Activated T-helper 2 cell treated with anti-CD3 and anti-CD28 coated beads, Interferon-gamma antibody, Interleukin-2, Interleukin-4, amounts not matched to agents 10 μg/mL and 5 μg/mL and 100 μg/mL, durations not matched to agents 14 hours and 24 hours and 36 hours (primary cell): ENCODE data around the gene CPNE9. TPM values are rescaled to one million over a fixed set of nuclear protein-coding genes. Genes with fewer than 3 reads are reported as not detected.

Source experiments
- DNase-seq: peaks from one replicate; pipeline ENCODE4 v3.0.0; 2021; ENCODE audit warnings: low spot score
- H3K27ac Mint-ChIP-seq: one replicate; pipeline ENCODE4 v1.8.0; 2021; ENCODE audit warnings: mixed read lengths
- H3K27me3 Mint-ChIP-seq: one replicate; pipeline ENCODE4 v1.8.0; 2021; ENCODE audit warnings: low read depth, mixed read lengths
- H3K36me3 Mint-ChIP-seq: one replicate; pipeline ENCODE4 v1.8.0; 2021; ENCODE audit warnings: low read depth, mixed read lengths
- H3K4me1 Mint-ChIP-seq: one replicate; pipeline ENCODE4 v1.8.0; 2021; ENCODE audit warnings: low read depth, mixed read lengths
- H3K4me3 Mint-ChIP-seq: one replicate; pipeline ENCODE4 v1.8.0; 2021; ENCODE audit warnings: low read depth, mild to moderate bottlenecking, moderate library complexity, mixed read lengths
- H3K9me3 Mint-ChIP-seq: one replicate; pipeline ENCODE4 v1.8.0; 2021; ENCODE audit warnings: mixed read lengths
- intact Hi-C: fragments of 100-400 bp; cut with micrococcal nuclease; formaldehyde crosslinking; loops from one replicate; pipeline ENCODE4 v1.15.1; 2023
- total RNA-seq: library from RNA; stranded (reverse); gene quantifications from 2 replicates; pipeline ENCODE4 v1.2.3, GENCODE V29; 2022

Gene CPNE9
- total RNA-seq, 1 donor from 2014 or later: 0.50 TPM

DNA sequence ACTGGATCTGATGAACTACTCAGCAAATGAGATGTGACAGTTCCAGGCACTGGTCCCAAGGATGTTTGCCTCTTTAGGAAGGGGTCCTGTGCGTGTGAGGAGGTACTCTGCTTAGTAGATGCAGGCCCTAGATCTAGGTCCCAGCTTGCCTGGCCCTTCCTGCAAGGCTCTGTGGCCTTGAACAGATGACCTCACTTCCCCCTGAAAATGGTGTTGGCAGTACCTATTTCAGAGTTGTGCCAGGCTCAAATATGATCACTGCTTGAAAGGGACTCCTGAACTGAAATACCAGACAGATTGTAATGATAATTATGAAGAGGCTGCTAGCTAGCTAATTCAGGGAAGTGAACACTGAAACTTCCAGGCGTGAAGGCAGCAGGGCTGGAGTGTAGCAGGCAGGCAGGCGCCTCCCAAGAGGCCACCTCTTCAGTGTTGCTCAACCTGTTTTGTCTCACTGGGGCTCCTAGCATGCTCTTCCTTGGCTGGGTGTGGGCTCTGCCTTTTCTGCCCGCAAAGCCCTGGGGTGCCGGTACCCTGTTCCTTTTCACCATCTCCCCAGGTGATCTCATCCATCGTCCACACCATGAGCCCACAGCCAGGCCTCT lies 24.1 kb upstream of the CPNE9 start:
- no peak overlapping the region for H3K27ac Mint-ChIP-seq
- intact Hi-C loops: no loop called here

DNA sequence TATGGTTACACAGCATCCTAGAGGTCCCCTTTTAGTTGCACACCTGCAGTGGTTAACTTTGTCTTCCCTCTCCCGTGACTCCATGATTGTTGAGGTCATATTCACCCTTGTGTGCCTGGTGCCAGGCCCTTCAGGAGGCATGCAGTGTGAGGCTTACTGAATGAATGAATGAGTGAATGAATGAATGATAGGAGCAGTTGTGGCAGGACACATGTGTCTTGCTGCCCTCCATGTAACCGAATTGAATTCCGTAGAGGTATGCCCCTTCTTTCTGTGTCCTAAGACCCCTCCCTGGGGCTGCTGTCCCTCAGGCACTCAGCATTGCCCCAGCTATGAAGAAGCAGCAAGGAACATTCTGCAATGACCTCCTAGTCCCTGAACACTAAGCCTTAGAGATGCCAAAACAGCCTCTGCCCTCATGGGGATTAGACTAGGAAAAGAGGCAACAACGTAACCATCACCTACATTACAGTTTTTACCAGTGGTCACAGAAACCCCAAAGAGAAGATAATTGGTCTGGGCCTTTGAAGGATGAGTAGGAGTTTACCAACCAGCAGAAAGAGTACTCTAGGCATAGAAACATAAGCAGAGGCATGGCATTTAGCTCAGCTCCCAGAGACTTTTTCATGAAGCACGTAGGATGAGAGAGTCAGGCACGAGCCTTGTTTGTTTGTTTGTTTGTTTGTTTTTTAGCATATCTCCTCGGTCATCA lies 22.5 kb upstream of the CPNE9 start:
- no peak overlapping the region for H3K27ac Mint-ChIP-seq
- no peaks in the 10 kb centered on the region for H3K4me1 Mint-ChIP-seq
- no peak for DNase-seq
- H3K9me3 Mint-ChIP-seq: no peaks in the 10 kb centered on the region
- H3K36me3 Mint-ChIP-seq: peaks cover 77% of the 10 kb centered on the region
- H3K27me3 Mint-ChIP-seq: no peaks in the 10 kb centered on the region
- no peak overlapping the region for H3K4me3 Mint-ChIP-seq
- intact Hi-C loops: no loop called here

More for the DNA sequence above, 24.1 kb upstream of the CPNE9 start:
- no peaks in the 10 kb centered on the region for H3K9me3 Mint-ChIP-seq
- no peaks in the 10 kb centered on the region for H3K27me3 Mint-ChIP-seq
- H3K4me1 Mint-ChIP-seq: no peaks in the 10 kb centered on the region
- peaks cover 73% of the 10 kb centered on the region for H3K36me3 Mint-ChIP-seq
- no peak overlapping the region for H3K4me3 Mint-ChIP-seq
- no peak for DNase-seq

DNA sequence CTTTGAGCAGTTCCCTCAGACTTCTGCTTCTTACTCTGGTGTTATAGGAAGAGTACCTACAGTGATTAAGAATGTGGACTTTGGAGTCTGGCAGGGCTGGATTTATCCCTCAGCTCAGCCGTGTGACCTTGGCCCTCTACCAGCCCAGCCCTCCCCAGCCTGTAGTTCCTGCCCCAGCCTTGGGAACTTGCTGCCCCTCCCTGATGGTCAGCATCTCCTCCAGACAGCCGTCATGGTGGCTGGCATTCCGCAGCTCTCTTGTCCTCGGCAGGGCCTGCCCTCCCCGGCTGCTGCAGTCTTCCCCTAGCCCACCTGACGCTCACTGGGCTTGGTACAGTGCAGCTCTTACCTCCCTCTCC lies 21.9 kb upstream of the CPNE9 start:
- no peak for DNase-seq
- peaks cover 79% of the 10 kb centered on the region for H3K36me3 Mint-ChIP-seq
- no peaks in the 10 kb centered on the region for H3K27me3 Mint-ChIP-seq
- no peak overlapping the region for H3K4me3 Mint-ChIP-seq
- H3K4me1 Mint-ChIP-seq: no peaks in the 10 kb centered on the region
- intact Hi-C loops: no loop called here
- H3K9me3 Mint-ChIP-seq: no peaks in the 10 kb centered on the region
- no peak overlapping the region for H3K27ac Mint-ChIP-seq

DNA sequence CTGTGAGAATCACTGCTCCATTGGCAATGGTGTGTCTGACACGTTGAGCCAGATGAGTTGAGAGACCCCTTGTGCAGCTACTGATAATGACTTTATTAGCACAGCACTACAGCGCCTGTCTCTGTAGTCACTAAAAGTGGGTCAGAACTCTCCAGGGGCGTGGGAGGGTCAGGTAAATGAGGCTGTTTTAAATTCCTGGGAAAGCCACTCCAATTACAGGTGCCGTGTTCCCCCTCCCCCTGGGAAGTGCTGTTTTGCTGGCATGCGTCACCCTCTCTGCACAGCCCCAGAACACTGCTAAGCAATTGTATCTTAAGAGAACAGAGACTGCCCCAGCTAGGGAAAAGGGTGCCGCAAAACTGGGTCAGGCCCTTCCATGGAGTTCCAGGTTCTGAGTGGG lies 21.5 kb upstream of the CPNE9 start:
- Mint-ChIP-seq H3K4me3 (no peak overlapping the region), H3K9me3 (no peaks in the 10 kb centered on the region), H3K27me3 (no peaks in the 10 kb centered on the region), H3K27ac (no peak overlapping the region), H3K36me3 (peaks cover 81% of the 10 kb centered on the region), H3K4me1 (no peaks in the 10 kb centered on the region)
- intact Hi-C loops: no loop called here
- no peak for DNase-seq

DNA sequence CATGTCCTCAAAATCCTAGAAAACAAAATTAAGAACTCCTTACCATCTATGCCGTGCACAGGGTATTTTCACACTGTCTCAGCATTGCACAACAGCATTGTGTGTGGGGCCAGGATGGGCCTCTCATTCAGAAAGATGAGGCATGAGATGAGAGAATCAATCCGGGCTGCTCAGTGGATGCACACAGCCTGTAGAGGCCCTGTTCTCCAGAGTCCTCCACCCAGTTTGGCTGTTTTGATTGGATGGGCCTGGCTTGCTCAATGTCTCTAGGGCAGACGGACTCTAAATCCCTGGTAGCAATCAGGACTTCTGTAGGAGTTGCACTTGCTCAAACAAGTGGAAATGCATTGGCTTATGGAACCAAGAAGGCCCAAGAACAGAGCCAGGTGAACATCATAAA lies 20.2 kb upstream of the CPNE9 start:
- Mint-ChIP-seq H3K4me3 (no peak overlapping the region), H3K9me3 (no peaks in the 10 kb centered on the region), H3K27ac (no peak overlapping the region), H3K36me3 (peaks cover 71% of the 10 kb centered on the region), H3K4me1 (no peaks in the 10 kb centered on the region), H3K27me3 (no peaks in the 10 kb centered on the region)
- DNase-seq: no peak
- intact Hi-C loops: no loop called here

DNA sequence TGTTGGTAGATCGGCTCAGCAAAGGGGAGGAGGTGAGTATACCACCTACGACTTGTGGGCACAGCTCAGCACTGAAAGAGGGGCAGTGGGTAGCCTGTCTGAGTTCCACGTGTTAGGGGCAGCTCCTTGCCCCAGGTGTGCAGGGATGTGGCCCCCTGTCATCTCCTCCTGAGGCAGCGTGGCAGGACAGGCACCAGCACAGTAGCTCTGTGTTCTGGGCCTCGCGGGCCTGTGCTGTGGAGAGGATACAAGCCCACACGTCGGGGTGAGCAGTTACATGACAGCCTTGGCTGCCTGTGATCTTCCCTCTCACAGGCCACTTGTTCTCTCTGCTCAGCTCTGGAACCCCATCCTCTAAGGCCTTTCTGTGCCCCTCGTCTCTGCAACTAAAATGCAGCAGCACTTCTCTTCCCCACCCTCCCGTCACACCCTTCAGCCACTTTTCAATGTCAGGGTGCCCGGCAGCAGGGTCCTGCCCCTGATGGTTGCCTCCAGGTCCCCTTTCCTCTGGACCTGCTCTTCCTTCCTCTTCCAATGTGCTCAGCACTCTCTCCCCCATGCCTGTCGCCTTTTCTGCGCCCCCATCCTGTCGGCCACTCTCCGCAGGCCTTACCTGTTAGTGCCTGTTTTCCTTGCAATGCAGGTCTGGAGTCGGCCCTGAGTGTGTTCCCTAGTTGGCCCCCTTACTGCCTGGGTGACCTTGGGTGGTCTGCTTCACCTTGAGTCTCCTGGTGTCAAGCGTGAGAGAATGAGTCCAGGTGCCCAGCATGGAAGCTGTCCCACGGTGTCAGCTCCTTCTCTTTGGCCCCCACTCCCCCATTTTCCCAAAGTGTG lies 18.2 kb upstream of the CPNE9 start:
- intact Hi-C loops: no loop called here
- Mint-ChIP-seq H3K36me3 (peaks cover 72% of the 10 kb centered on the region), H3K4me3 (no peak overlapping the region), H3K27ac (no peak overlapping the region), H3K9me3 (no peaks in the 10 kb centered on the region), H3K4me1 (no peaks in the 10 kb centered on the region), H3K27me3 (no peaks in the 10 kb centered on the region)
- DNase-seq: no peak

DNA sequence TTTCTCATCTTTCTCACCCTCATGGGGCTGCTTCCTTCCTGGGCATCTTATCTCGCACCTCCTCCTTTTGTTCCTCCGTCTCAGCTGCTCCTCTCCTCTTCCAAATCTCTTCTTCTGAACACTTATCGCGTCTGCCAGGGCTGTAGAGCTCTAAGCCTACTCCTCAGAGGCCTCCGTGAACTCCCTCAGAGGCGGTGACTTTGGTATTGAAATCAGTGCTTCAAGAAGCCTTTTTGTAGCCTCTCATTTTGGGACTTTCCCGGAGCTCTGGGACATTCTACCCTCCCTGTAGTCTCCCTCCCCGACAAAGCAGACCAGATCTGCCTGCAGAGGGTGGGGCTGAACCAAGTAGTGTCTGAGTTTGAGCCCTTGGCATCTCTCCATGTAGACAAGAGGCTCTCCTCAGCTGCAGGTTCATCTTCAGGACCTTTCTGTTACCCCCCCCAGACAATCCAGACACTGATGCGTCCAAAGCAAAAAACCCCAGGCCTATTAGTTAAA lies 17.5 kb upstream of the CPNE9 start:
- DNase-seq: no peak
- H3K27me3 Mint-ChIP-seq: no peaks in the 10 kb centered on the region
- H3K4me1 Mint-ChIP-seq: no peaks in the 10 kb centered on the region
- intact Hi-C loops: no loop called here
- no peaks in the 10 kb centered on the region for H3K9me3 Mint-ChIP-seq
- H3K4me3 Mint-ChIP-seq: no peak overlapping the region
- H3K36me3 Mint-ChIP-seq: peaks cover 70% of the 10 kb centered on the region
- H3K27ac Mint-ChIP-seq: no peak overlapping the region

DNA sequence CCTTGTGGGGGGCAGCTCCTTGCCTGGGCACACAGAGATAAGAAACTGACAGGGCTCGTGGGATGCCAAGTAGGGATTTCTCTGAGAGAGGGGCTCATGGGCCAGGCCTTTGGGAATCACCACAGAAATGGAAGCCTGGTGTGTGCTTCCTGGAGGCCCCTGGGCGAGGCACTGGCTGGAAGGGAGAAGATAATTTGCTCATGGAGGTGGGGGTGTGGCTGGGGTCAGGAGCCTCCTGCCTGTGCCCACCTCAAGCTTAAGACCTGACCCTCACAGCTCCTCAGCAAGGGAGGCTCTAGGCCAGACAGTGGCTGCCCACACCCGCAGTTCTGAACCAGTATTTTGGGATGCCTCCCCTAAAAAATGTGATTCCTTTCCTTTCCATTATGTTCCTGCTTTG lies 16.9 kb upstream of the CPNE9 start:
- Mint-ChIP-seq H3K27ac (no peak overlapping the region), H3K36me3 (peaks cover 70% of the 10 kb centered on the region), H3K9me3 (no peaks in the 10 kb centered on the region), H3K27me3 (no peaks in the 10 kb centered on the region), H3K4me3 (no peak overlapping the region), H3K4me1 (no peaks in the 10 kb centered on the region)
- no peak for DNase-seq
- intact Hi-C loops: no loop called here

DNA sequence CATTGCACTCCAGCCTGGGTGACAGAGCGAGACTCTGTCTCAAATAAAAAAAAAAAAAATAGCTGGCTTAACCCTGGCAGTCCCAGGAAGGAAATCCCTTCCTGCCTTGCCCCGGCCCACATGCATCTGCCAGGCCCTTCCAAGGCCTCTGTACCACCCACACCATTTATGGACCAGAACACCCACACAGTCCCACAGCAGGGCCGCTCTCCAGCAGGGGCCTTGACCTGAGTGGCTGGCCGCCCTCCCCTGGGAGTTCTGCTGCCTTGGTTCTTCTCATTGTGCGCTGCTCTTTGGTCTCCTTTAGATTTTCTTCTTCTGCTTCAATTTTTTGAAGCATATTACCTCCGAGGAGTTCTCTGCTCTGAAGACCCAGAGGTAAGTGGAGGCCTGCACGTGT lies 16.1 kb upstream of the CPNE9 start:
- Mint-ChIP-seq H3K36me3 (peaks cover 68% of the 10 kb centered on the region), H3K4me3 (no peak overlapping the region), H3K9me3 (no peaks in the 10 kb centered on the region), H3K27me3 (no peaks in the 10 kb centered on the region), H3K27ac (no peak overlapping the region), H3K4me1 (no peaks in the 10 kb centered on the region)
- intact Hi-C loops: no loop called here
- no peak for DNase-seq

DNA sequence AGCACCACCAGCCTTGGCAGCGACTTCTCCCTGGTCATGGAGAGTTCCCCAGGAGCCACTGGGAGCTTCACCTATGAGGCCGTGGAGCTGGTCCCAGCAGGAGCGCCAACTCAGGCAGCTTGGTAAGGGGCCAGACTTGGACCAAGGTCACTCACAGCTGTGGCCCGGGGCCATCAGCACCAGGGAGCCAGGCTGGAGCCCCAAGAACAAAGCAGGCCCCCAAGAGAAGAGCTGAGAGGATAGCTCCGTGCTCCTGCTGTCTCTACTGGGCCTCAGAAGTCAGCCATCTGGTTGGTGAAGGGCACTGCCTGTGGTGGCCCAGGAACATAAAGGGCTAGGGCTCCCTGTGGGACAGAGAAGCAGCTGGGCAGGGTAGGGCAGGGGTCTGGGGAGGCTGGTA lies 14.7 kb upstream of the CPNE9 start:
- no peak overlapping the region for H3K4me3 Mint-ChIP-seq
- no peak overlapping the region for H3K27ac Mint-ChIP-seq
- no peaks in the 10 kb centered on the region for H3K27me3 Mint-ChIP-seq
- peaks cover 70% of the 10 kb centered on the region for H3K36me3 Mint-ChIP-seq
- H3K9me3 Mint-ChIP-seq: no peaks in the 10 kb centered on the region
- H3K4me1 Mint-ChIP-seq: no peaks in the 10 kb centered on the region
- intact Hi-C loops: no loop called here
- no peak for DNase-seq

DNA sequence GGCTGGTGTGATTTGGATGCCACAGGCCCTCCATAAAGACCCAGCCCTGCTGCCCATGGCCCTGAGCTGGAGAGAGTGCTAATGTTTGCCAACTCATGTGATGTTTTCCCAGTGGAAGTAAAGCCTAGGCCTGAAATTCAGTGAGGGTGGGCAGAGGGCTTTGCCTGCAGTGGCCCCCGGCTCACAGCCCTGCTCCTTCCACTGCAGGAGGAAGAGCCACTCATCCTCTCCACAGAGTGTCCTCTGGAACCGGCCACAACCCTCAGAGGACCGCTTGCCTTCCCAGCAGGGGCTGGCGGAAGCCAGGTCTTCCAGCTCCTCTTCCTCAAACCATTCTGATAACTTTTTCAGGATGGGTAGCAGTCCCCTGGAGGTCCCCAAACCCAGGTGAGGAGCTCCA lies 13.9 kb upstream of the CPNE9 start:
- H3K4me1 Mint-ChIP-seq: no peaks in the 10 kb centered on the region
- H3K4me3 Mint-ChIP-seq: no peak overlapping the region
- peaks cover 64% of the 10 kb centered on the region for H3K36me3 Mint-ChIP-seq
- H3K9me3 Mint-ChIP-seq: no peaks in the 10 kb centered on the region
- DNase-seq: no peak
- no peaks in the 10 kb centered on the region for H3K27me3 Mint-ChIP-seq
- intact Hi-C loops: no loop called here
- no peak overlapping the region for H3K27ac Mint-ChIP-seq

DNA sequence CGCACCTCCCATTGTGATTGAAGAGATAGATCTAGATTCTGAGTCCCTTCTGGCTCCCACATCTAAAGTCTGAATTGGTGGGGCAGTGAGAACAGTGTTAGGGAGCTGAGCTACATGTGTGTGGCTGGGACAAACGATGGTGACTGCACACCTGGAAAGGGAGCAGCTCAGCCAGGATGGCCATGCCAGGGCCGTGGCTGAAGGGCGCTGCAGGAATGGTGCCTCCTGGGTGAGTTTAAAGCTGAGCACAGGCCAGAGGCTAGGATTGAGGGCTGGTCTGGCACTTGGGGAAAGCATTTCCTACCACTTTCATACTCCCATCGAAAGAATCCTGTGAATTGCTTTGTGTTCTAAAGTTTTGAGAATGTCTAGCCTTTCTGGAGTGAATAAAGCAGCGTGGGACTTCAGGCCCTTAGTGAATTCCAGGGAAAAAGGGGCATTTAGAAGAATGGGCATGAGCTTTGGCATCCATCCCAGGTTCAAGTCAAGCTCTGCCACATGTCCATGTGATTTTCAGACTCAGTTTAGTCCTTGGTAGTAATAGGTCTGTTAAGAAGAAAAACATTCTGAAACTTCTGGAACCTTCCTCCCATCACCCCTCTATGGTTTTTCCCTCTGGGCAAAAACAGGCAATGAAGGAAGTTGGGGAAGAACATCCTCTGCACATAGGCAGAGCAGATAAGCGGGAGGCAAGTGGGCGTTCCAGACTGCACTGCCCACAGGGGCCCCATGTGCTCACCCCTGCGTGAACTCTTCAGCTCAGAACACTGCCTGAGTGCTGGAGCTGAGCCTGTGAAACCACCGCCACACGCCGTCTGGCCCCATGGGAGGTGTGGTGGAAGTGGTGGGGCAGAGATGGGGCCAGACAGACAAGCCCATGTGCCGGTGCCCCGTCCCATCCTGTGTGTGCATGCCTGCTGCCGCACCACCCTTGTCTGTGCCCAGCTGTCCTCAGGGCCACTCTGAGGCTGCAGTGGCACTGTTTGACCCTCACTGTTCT lies 12.9 kb upstream of the CPNE9 start:
- Mint-ChIP-seq H3K4me3 (no peak overlapping the region), H3K27me3 (no peaks in the 10 kb centered on the region), H3K27ac (no peak overlapping the region), H3K36me3 (peaks cover 63% of the 10 kb centered on the region), H3K4me1 (no peaks in the 10 kb centered on the region), H3K9me3 (no peaks in the 10 kb centered on the region)
- no peak for DNase-seq
- intact Hi-C loops: no loop called here
